ENCODE measurements around the gene SMC4. TPM values are rescaled to one million over a fixed set of nuclear protein-coding genes. Genes with fewer than 3 reads are reported as not detected.

Gene SMC4
- total and polyA plus RNA-seq, 2 experiments from 2014 or later = 49.6 to 55.4 TPM

- Histone ChIP-seq H3K79me2 (no peaks in the 10 kb centered on the region), H3K4me2 (no peak overlapping the region), H3K27me3 (no peaks in the 10 kb centered on the region), H3K9me2 (replicated peaks; ENCODE audit: insufficient read depth) (no peaks in the 10 kb centered on the region), H3K4me3 (no peak overlapping the region), H3K27ac (no peak overlapping the region), H2AFZ (no peak overlapping the region), H4K20me1 (ENCODE audit: insufficient read depth, poor library complexity, severe bottlenecking) (no peaks in the 10 kb centered on the region), H3K9me3 (ENCODE audit: low read depth) (no peaks in the 10 kb centered on the region), H3K36me3 (replicated peaks; ENCODE audit: insufficient read depth, low read depth) (no peaks in the 10 kb centered on the region), H3K4me1 (ENCODE audit: insufficient read depth) (no peaks in the 10 kb centered on the region)
- 64% methylated on average over 2 of the region's 2 CpGs for WGBS (ENCODE audit: low lambda C conversion rate, missing lambda C conversion rate)
- TF ChIP-seq, protein P1, sequence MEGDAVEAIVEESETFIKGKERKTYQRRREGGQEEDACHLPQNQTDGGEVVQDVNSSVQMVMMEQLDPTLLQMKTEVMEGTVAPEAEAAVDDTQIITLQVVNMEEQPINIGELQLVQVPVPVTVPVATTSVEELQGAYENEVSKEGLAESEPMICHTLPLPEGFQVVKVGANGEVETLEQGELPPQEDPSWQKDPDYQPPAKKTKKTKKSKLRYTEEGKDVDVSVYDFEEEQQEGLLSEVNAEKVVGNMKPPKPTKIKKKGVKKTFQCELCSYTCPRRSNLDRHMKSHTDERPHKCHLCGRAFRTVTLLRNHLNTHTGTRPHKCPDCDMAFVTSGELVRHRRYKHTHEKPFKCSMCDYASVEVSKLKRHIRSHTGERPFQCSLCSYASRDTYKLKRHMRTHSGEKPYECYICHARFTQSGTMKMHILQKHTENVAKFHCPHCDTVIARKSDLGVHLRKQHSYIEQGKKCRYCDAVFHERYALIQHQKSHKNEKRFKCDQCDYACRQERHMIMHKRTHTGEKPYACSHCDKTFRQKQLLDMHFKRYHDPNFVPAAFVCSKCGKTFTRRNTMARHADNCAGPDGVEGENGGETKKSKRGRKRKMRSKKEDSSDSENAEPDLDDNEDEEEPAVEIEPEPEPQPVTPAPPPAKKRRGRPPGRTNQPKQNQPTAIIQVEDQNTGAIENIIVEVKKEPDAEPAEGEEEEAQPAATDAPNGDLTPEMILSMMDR (IDR thresholded peaks at IDR 0.05; ENCODE audit: poor library complexity) = no peak
- TF ChIP-seq EZH2phosphoT487 (IDR thresholded peaks at IDR 0.05; ENCODE audit: low read depth, severe bottlenecking, unreplicated experiment) = no peak
- TF ChIP-seq EZH2 (IDR thresholded peaks at IDR 0.05; ENCODE audit: borderline replicate concordance) = no peak
- no peak for DNase-seq (ENCODE audit: low spot score)
Observed at GRCh38 chr3:160472344-160472743, 72.9 kb downstream of the SMC4 start.

- H3K4me2 ChIP-seq = no peak overlapping the region
- WGBS (ENCODE audit: low lambda C conversion rate, missing lambda C conversion rate) = 44% methylated on average over 1 of the region's 1 CpG
Observed at GRCh38 chr3:160473221-160473620, 73.8 kb downstream of the SMC4 start.

DNA sequence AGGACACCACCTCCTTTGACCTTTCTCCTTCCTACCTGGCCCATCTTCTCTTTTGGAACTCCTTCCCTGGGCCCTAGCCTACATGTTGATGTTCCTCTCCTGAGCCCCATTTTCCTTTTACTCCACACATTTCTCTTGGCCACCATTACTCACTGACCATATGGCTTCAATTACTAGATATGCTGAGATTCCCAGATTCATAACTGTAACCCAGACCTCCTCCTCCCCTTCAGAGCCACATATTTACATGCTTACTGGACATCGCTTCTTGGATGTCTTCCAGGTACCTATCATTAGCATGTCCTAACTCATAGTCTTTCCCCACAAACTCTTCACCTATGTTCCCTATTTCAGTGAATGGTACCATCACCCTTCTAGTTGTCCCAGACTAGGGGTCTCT is 74.5 kb downstream of the SMC4 start:
- Histone ChIP-seq H3K79me2 (no peaks in the 10 kb centered on the region), H3K27me3 (no peaks in the 10 kb centered on the region), H4K20me1 (ENCODE audit: insufficient read depth, poor library complexity, severe bottlenecking) (no peaks in the 10 kb centered on the region), H2AFZ (no peak overlapping the region), H3K4me1 (ENCODE audit: insufficient read depth) (no peaks in the 10 kb centered on the region), H3K4me3 (no peak overlapping the region), H3K9me2 (replicated peaks; ENCODE audit: insufficient read depth) (no peaks in the 10 kb centered on the region), H3K9me3 (ENCODE audit: low read depth) (no peaks in the 10 kb centered on the region), H3K4me2 (no peak overlapping the region), H3K36me3 (replicated peaks; ENCODE audit: insufficient read depth, low read depth) (no peaks in the 10 kb centered on the region), H3K27ac (no peak overlapping the region)
- DNase-seq (ENCODE audit: low spot score) = no peak
- TF ChIP-seq EZH2 (IDR thresholded peaks at IDR 0.05; ENCODE audit: borderline replicate concordance) = no peak
- TF ChIP-seq, protein P1 (IDR thresholded peaks at IDR 0.05; ENCODE audit: poor library complexity) = no peak
- TF ChIP-seq EZH2phosphoT487 (IDR thresholded peaks at IDR 0.05; ENCODE audit: low read depth, severe bottlenecking, unreplicated experiment) = no peak
- 80% methylated on average over 1 of the region's 1 CpG for WGBS (ENCODE audit: low lambda C conversion rate, missing lambda C conversion rate)

More at GRCh38 chr3:160473221-160473620, 73.8 kb downstream of the SMC4 start:
- Histone ChIP-seq H3K9me2 (replicated peaks; ENCODE audit: insufficient read depth) (no peaks in the 10 kb centered on the region), H3K27me3 (no peaks in the 10 kb centered on the region), H3K9me3 (ENCODE audit: low read depth) (no peaks in the 10 kb centered on the region), H3K36me3 (replicated peaks; ENCODE audit: insufficient read depth, low read depth) (no peaks in the 10 kb centered on the region), H4K20me1 (ENCODE audit: insufficient read depth, poor library complexity, severe bottlenecking) (no peaks in the 10 kb centered on the region), H3K4me3 (no peak overlapping the region), H2AFZ (no peak overlapping the region), H3K27ac (no peak overlapping the region), H3K4me1 (ENCODE audit: insufficient read depth) (no peaks in the 10 kb centered on the region), H3K79me2 (no peaks in the 10 kb centered on the region)
- TF ChIP-seq, protein P1 (IDR thresholded peaks at IDR 0.05; ENCODE audit: poor library complexity) = no peak
- TF ChIP-seq EZH2phosphoT487 (IDR thresholded peaks at IDR 0.05; ENCODE audit: low read depth, severe bottlenecking, unreplicated experiment) (no peak), EZH2 (IDR thresholded peaks at IDR 0.05; ENCODE audit: borderline replicate concordance) (no peak)
- DNase-seq (ENCODE audit: low spot score) = no peak

GRCh38 chr3:160474416-160474838 is 75.0 kb downstream of the SMC4 start:
- DNase-seq (ENCODE audit: low spot score) = no peak
- no peak overlapping the region for H3K4me2 ChIP-seq
- no peaks in the 10 kb centered on the region for H3K27me3 ChIP-seq
- no peaks in the 10 kb centered on the region for H4K20me1 ChIP-seq (ENCODE audit: insufficient read depth, poor library complexity, severe bottlenecking)
- TF ChIP-seq, protein P1 (IDR thresholded peaks at IDR 0.05; ENCODE audit: poor library complexity) = no peak
- H3K27ac ChIP-seq = no peak overlapping the region
- H3K9me2 ChIP-seq (replicated peaks; ENCODE audit: insufficient read depth) = no peaks in the 10 kb centered on the region
- no peak overlapping the region for H2AFZ ChIP-seq
- H3K9me3 ChIP-seq (ENCODE audit: low read depth) = no peaks in the 10 kb centered on the region
- H3K79me2 ChIP-seq = no peaks in the 10 kb centered on the region
- H3K36me3 ChIP-seq (replicated peaks; ENCODE audit: insufficient read depth, low read depth) = no peaks in the 10 kb centered on the region
- no peaks in the 10 kb centered on the region for H3K4me1 ChIP-seq (ENCODE audit: insufficient read depth)
- H3K4me3 ChIP-seq = no peak overlapping the region

All from hepatocyte (in vitro differentiated cells).